ENCODE data around the gene ANKLE1. TPM values are rescaled to one million over a fixed set of nuclear protein-coding genes. Genes with fewer than 3 reads are reported as not detected.

Gene ANKLE1
- total RNA-seq, 1 donor from 2014 or later = 4.9 TPM

DNA sequence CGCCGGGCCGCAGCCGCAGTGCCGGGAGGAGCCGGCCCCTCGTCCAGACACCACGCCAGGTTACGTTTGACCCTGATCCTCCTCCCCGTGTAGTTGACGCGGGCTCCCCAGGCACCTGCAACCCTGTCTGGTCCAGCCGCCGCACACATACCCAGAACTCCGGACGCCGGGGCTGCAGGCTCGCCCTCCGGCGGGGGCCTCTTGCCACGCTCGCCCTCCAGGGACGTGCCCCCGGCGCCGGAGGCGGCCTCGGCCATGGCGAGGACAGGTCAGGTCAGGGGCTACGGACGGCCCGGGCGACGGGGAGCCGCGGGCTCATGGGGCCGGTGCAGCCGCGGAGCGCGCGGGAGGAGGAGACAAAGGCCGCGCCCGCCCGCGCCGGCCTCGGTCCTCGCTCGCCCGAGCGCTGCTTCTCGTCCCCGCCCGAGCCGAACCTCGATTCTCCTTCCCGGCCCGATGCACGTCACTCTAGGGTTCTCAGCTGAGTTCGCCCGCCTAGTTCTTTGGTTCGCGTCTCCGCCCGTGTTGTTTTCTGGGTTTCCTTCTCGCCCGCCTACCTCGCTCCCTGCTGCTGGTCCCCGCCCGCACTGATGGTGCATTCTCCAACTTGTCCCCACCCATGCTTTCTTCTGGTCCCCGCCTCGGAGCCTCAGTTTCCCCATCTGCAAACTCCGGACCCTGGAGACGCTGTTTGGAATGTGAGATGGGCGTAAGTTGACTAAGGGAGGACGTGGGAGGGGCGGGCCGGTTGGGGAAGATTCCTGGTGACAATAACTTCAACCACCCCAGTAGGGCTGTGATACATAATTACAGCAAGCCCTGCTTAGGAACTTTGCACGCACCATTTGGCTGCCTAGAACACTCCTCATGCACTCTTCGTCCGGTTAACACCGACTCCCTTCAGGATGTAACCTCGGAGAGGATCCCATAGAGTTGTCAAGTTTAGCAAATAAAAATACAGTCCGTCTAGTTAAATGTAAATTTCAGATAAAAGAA, 53.0 kb downstream of the ANKLE1 start, which contains the start of gene ANO8:
ANO8 (minus strand) TSS at position 442 of the 996 bp plus-strand sequence; CDS start at position 257, 185 bp downstream.
- DNase-seq (ENCODE audit: low read depth, low spot score) = peak; percentile 95
- H3K4me1 Mint-ChIP-seq = peaks cover 22% of the 10 kb centered on the region
- peaks cover 17% of the 10 kb centered on the region for H3K27me3 Mint-ChIP-seq (ENCODE audit: low read depth)
- peaks cover 8% of the 10 kb centered on the region for H3K36me3 Mint-ChIP-seq (ENCODE audit: low read depth)
- peak within 1 kb of the TSS; percentile 97 for H3K4me3 Mint-ChIP-seq
- peak within 1 kb of the TSS; percentile 90 for H3K27ac Mint-ChIP-seq (ENCODE audit: unreplicated experiment)
- TF ChIP-seq, protein P1, sequence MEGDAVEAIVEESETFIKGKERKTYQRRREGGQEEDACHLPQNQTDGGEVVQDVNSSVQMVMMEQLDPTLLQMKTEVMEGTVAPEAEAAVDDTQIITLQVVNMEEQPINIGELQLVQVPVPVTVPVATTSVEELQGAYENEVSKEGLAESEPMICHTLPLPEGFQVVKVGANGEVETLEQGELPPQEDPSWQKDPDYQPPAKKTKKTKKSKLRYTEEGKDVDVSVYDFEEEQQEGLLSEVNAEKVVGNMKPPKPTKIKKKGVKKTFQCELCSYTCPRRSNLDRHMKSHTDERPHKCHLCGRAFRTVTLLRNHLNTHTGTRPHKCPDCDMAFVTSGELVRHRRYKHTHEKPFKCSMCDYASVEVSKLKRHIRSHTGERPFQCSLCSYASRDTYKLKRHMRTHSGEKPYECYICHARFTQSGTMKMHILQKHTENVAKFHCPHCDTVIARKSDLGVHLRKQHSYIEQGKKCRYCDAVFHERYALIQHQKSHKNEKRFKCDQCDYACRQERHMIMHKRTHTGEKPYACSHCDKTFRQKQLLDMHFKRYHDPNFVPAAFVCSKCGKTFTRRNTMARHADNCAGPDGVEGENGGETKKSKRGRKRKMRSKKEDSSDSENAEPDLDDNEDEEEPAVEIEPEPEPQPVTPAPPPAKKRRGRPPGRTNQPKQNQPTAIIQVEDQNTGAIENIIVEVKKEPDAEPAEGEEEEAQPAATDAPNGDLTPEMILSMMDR (conservative IDR thresholded peaks at IDR 0.05) = no peak
- H3K9me3 Mint-ChIP-seq = no peaks in the 10 kb centered on the region

DNA sequence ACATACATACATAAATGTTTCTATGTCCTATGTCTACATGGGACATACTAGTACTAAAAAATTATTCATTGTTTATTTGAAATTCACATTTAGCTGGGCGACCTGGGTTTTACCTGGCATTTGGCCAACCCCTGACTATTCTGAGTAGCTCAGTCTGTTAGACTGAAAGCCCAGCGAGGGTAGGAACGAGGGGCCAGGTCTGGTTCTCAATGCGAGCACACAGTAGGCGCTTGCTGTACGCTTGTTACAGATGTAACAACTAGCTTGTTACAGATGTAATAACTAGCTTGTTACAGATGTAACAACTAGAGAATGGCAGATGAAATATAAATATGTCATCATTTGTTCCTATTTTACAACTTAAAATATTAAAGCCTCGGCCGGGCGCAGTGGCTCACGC, 53.9 kb downstream of the ANKLE1 start:
- Mint-ChIP-seq H3K27ac (ENCODE audit: unreplicated experiment) (no peak overlapping the region), H3K4me1 (peaks cover 22% of the 10 kb centered on the region), H3K36me3 (ENCODE audit: low read depth) (peaks cover 8% of the 10 kb centered on the region), H3K9me3 (no peaks in the 10 kb centered on the region), H3K4me3 (peak overlapping the region; percentile 97), H3K27me3 (ENCODE audit: low read depth) (peaks cover 10% of the 10 kb centered on the region)
- no peak for DNase-seq (ENCODE audit: low read depth, low spot score)
- TF ChIP-seq, protein P1 (conservative IDR thresholded peaks at IDR 0.05) = no peak

Other genes with a start within 250 kb of the ANKLE1 start
- 36.5 and 46.4 TPM in 2 replicates for gene HAUS8, start 206.4 kb upstream of the ANKLE1 start, total RNA-seq
- gene MYO9B, start 206.1 kb upstream of the ANKLE1 start, total RNA-seq = 113 and 119 TPM in 2 replicates
- gene USE1, start 66.5 kb upstream of the ANKLE1 start, total RNA-seq = 15.7 and 17.6 TPM in 2 replicates
- gene OCEL1, start 55.7 kb upstream of the ANKLE1 start, total RNA-seq = 10.4 and 12.0 TPM in 2 replicates
- gene NR2F6, start 36.0 kb upstream of the ANKLE1 start, total RNA-seq = 52.8 and 57.6 TPM in 2 replicates
- gene USHBP1, start 17.2 kb upstream of the ANKLE1 start, total RNA-seq = 0.23 and 0.57 TPM in 2 replicates
- gene BABAM1, start 14.5 kb upstream of the ANKLE1 start, total RNA-seq = 79.1 and 89.3 TPM in 2 replicates
- gene ABHD8, start 21.5 kb downstream of the ANKLE1 start, total RNA-seq = 8.1 and 8.5 TPM in 2 replicates
- 73.4 and 74.2 TPM in 2 replicates for gene MRPL34, start 24.0 kb downstream of the ANKLE1 start, total RNA-seq
- gene DDA1, start 27.7 kb downstream of the ANKLE1 start, total RNA-seq = 44.9 and 49.9 TPM in 2 replicates
- gene ANO8, start 53.0 kb downstream of the ANKLE1 start, total RNA-seq = 37.4 and 43.3 TPM in 2 replicates
- 57.8 TPM in 2 replicates for gene GTPBP3, start 55.7 kb downstream of the ANKLE1 start, total RNA-seq
- gene PLVAP, start 95.4 kb downstream of the ANKLE1 start, total RNA-seq = 0.82 and 1.8 TPM in 2 replicates
- not detected in 2 replicates for gene CCDC194, start 112.3 kb downstream of the ANKLE1 start, total RNA-seq
- gene BST2, start 123.7 kb downstream of the ANKLE1 start, total RNA-seq = not detected in 2 replicates
- gene MVB12A, start 138.1 kb downstream of the ANKLE1 start, total RNA-seq = 47.6 and 48.1 TPM in 2 replicates
- 0.71 and 0.96 TPM in 2 replicates for gene TMEM221, start 166.8 kb downstream of the ANKLE1 start, total RNA-seq
- not detected in 2 replicates for gene NXNL1, start 179.0 kb downstream of the ANKLE1 start, total RNA-seq
- 17.4 and 17.9 TPM in 2 replicates for gene SLC27A1, start 188.6 kb downstream of the ANKLE1 start, total RNA-seq
- gene PGLS, start 229.7 kb downstream of the ANKLE1 start, total RNA-seq = 91.2 and 99.7 TPM in 2 replicates

Measured in neural crest cell (in vitro differentiated cells).